ENCODE results near the gene FUT8. TPM values are rescaled to one million over a fixed set of nuclear protein-coding genes. Genes with fewer than 3 reads are reported as not detected.

Gene FUT8
- total RNA-seq, 1 experiment from 2014 or later: 42.3 TPM

DNA sequence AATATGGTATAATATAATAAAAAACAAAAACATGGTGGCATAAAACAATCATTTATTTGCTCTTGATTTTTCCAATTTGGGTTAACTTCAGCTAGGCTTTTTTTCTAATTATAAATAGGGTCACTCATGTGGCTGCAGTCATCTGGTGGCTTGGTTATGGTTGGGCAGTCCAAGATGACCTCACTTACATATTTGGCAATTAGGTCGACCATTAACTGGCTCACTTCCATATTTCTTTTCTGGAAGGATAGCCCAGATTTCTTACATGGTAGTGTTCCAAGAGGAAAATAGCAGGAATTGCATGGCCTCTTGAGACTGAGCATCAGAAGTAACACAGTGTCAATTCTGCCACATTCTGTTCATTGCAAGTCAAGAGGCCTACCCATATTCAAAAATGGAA, 153.4 kb downstream of the FUT8 start:
- Histone ChIP-seq H3K9me3 (ENCODE audit: control insufficient read depth in 1 of 2, insufficient read depth in 1 of 2, low read depth in 1 of 2, low read length in 2 of 2) (no peaks in the 10 kb centered on the region), H3K9me2 (ENCODE audit: insufficient read depth) (no peaks in the 10 kb centered on the region), H3K4me3 (replicated peaks in 1 of 2; ENCODE audit: low read depth in 1 of 2, low read length in 2 of 2) (no peak overlapping the region), H2AFZ (ENCODE audit: low read depth, low read length, poor library complexity, severe bottlenecking) (no peak overlapping the region), H3K9ac (ENCODE audit: low read length) (no peak overlapping the region), H3K4me2 (ENCODE audit: low read length) (no peak overlapping the region), H4K20me1 (ENCODE audit: insufficient read depth) (no peaks in the 10 kb centered on the region), H3K27ac (ENCODE audit: low read depth, low read length) (no peak overlapping the region), H3K36me3 (ENCODE audit: control insufficient read depth in 1 of 2, insufficient read depth in 2 of 2, low read length in 2 of 2) (no peaks in the 10 kb centered on the region), H3K79me2 (ENCODE audit: insufficient read depth, low read length) (no peaks in the 10 kb centered on the region), H3K27me3 (ENCODE audit: insufficient read depth, low read length) (no peaks in the 10 kb centered on the region), H3K4me1 (ENCODE audit: control insufficient read depth in 1 of 2, insufficient read depth in 2 of 2, low read length in 2 of 2) (no peaks in the 10 kb centered on the region)
- CTCF ChIA-PET: no interaction called here
- no TSS peak for BruUV-seq (replicated peaks)
- ATAC-seq (no peak), DNase-seq (ENCODE audit: low read depth, low spot score) (no peak)
- RAD21 ChIA-PET (ENCODE audit: low non-redundant PET in 1 of 2, low total read pairs in 2 of 2, uncharacterized antibody in 2 of 2, unreplicated experiment in 2 of 2): no interaction called here
- intact Hi-C loops (cut with micrococcal nuclease): no loop called here
- TF ChIP-seq ELF1 (IDR thresholded peaks at IDR 0.05; ENCODE audit: borderline replicate concordance, low read depth) (no peak), TCF7L2 (IDR thresholded peaks at IDR 0.05; ENCODE audit: borderline replicate concordance, extremely low read depth, insufficient read depth, insufficient read length) (no peak), RAD21 (IDR thresholded peaks at IDR 0.05; ENCODE audit: low read depth) (no peak), EZH2 (IDR thresholded peaks at IDR 0.05) (no peak), EZH2phosphoT487 (IDR thresholded peaks at IDR 0.05; ENCODE audit: borderline replicate concordance) (no peak)
- POLR2A ChIA-PET: interaction anchor here (1.0 kb wide), 1 partner anchor 11 kb away, joined by 3 read pairs; no protein-coding TSS in a partner anchor

DNA sequence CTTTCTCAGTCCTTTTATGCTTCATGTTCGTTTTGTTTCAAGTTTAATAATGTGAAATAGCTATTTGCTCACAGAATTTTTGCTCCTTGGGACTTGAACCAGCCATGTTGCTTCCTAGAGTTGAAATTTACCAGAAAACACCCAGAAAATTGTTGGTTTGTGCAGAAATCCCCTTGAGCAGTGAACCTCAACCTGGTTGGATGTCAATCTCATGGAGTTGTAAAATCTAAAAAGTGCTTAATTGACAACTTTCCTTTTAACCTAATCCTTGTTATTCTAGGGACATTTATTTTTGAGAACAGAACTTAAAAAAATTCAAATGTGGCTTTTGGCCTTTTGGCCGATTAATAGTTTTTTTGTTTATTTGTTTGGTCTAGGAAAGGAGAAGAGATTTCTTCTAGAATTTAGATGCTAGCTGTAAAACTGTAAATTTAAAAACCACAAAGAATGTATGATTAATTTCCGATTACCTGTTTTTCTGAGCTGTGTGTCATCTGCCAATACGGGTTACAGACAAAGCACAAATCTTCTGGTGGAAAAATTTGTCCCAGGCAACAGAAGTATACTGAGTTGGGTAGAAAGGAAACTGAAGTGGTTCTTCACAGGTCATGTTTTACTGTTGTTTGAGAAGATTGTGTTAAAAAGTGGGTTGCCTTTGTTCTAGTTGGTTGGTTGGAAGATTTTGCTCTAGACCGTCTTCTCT, 154.4 kb downstream of the FUT8 start:
- ChIA-PET POLR2A (interaction anchor here (1.0 kb wide), 1 partner anchor 10 kb away, joined by 3 read pairs; no protein-coding TSS in a partner anchor), RAD21 (ENCODE audit: low non-redundant PET in 1 of 2, low total read pairs in 2 of 2, uncharacterized antibody in 2 of 2, unreplicated experiment in 2 of 2) (no interaction called here), CTCF (no interaction called here)
- Histone ChIP-seq H3K9me3 (ENCODE audit: control insufficient read depth in 1 of 2, insufficient read depth in 1 of 2, low read depth in 1 of 2, low read length in 2 of 2) (no peaks in the 10 kb centered on the region), H3K27ac (ENCODE audit: low read depth, low read length) (no peak overlapping the region), H3K4me1 (ENCODE audit: control insufficient read depth in 1 of 2, insufficient read depth in 2 of 2, low read length in 2 of 2) (no peaks in the 10 kb centered on the region), H3K4me2 (ENCODE audit: low read length) (no peak overlapping the region), H3K9me2 (ENCODE audit: insufficient read depth) (no peaks in the 10 kb centered on the region), H3K27me3 (ENCODE audit: insufficient read depth, low read length) (no peaks in the 10 kb centered on the region), H3K79me2 (ENCODE audit: insufficient read depth, low read length) (no peaks in the 10 kb centered on the region), H4K20me1 (ENCODE audit: insufficient read depth) (no peaks in the 10 kb centered on the region), H3K36me3 (ENCODE audit: control insufficient read depth in 1 of 2, insufficient read depth in 2 of 2, low read length in 2 of 2) (no peaks in the 10 kb centered on the region), H3K9ac (ENCODE audit: low read length) (no peak overlapping the region), H2AFZ (ENCODE audit: low read depth, low read length, poor library complexity, severe bottlenecking) (no peak overlapping the region), H3K4me3 (replicated peaks in 1 of 2; ENCODE audit: low read depth in 1 of 2, low read length in 2 of 2) (no peak overlapping the region)
- DNase-seq (ENCODE audit: low read depth, low spot score) (no peak), ATAC-seq (no peak)
- intact Hi-C loops (cut with micrococcal nuclease): no loop called here
- TF ChIP-seq POLR2AphosphoS5 (IDR thresholded peaks at IDR 0.05; ENCODE audit: low read depth, low read length): no peak
- TF ChIP-seq, protein P1, sequence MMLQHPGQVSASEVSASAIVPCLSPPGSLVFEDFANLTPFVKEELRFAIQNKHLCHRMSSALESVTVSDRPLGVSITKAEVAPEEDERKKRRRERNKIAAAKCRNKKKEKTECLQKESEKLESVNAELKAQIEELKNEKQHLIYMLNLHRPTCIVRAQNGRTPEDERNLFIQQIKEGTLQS (IDR thresholded peaks at IDR 0.05): no peak
- no peak for TF ChIP-seq ZFX (IDR thresholded peaks at IDR 0.05)
- TF ChIP-seq CBX3 (IDR thresholded peaks at IDR 0.05; ENCODE audit: low read depth): no peak
- BruUV-seq (replicated peaks): no TSS peak

Measured in HCT116 (cell line).